ENCODE measurements around the gene ENAM. TPM values are rescaled to one million over a fixed set of nuclear protein-coding genes. Genes with fewer than 3 reads are reported as not detected.
A peak's percentile ranks its signal among the peaks of the same experiment; 100 is the strongest.
"Not testable (repeated sequence)": the region's sequence is repeated elsewhere in the genome, so short reads cannot be mapped to it uniquely, and the experiment has no call there.

ENAM gene
- total RNA-seq, 1 donor from 2014 or later, result 0.12 TPM

GRCh38 chr4:70634482-70634881 lies 5.9 kb downstream of the ENAM start:
- no peaks in the 10 kb centered on the region for H3K36me3 ChIP-seq
- intact Hi-C loops (cut with DNase I), result no loop called here
- no peaks in the 10 kb centered on the region for H3K9me3 ChIP-seq
- DNase-seq (no peak), ATAC-seq (peak in 1 of 2 donors; percentile 36)
- H3K27ac ChIP-seq, result no peak overlapping the region
- no peak for TF ChIP-seq CTCF (IDR thresholded peaks at IDR 0.05)
- no peaks in the 10 kb centered on the region for H3K4me1 ChIP-seq
- no peaks in the 10 kb centered on the region for H3K27me3 ChIP-seq (ENCODE audit: low read depth)
- H3K4me3 ChIP-seq, result no peak overlapping the region

GRCh38 chr4:70637239-70637913 lies 8.8 kb downstream of the ENAM start:
- Histone ChIP-seq H3K4me3 (no peak overlapping the region), H3K27ac (no peak overlapping the region), H3K9me3 (no peaks in the 10 kb centered on the region), H3K4me1 (no peaks in the 10 kb centered on the region), H3K27me3 (ENCODE audit: low read depth) (no peaks in the 10 kb centered on the region), H3K36me3 (no peaks in the 10 kb centered on the region)
- ATAC-seq (peak in 1 of 2 donors; percentile 42), DNase-seq (no peak)
- intact Hi-C loops (cut with DNase I), result no loop called here
- TF ChIP-seq CTCF (IDR thresholded peaks at IDR 0.05), result no peak

GRCh38 chr4:70640192-70640591 lies 11.6 kb downstream of the ENAM start:
- no peak overlapping the region for H3K4me3 ChIP-seq
- H3K27ac ChIP-seq, result no peak overlapping the region
- H3K9me3 ChIP-seq, result no peaks in the 10 kb centered on the region
- no peak for TF ChIP-seq CTCF (IDR thresholded peaks at IDR 0.05)
- H3K4me1 ChIP-seq, result no peaks in the 10 kb centered on the region
- DNase-seq, result no peak
- ATAC-seq, result no peak
- no peaks in the 10 kb centered on the region for H3K36me3 ChIP-seq
- intact Hi-C loops (cut with DNase I), result no loop called here
- H3K27me3 ChIP-seq (ENCODE audit: low read depth), result no peaks in the 10 kb centered on the region

- intact Hi-C loops (cut with DNase I); H3K27ac ChIP-seq; H3K9me3 ChIP-seq; ATAC-seq; H3K36me3 ChIP-seq; H3K4me1 ChIP-seq; DNase-seq; H3K4me3 ChIP-seq; H3K27me3 ChIP-seq (ENCODE audit: low read depth): not testable (repeated sequence)
These were observed 22.2 kb downstream of the ENAM start for GRCh38 chr4:70650741-70651140.

- DNase-seq (no peak), ATAC-seq (peak; percentile 58 to 86)
- H3K4me3 ChIP-seq, result no peak overlapping the region
- H3K27me3 ChIP-seq (ENCODE audit: low read depth), result no peaks in the 10 kb centered on the region
- no peak overlapping the region for H3K27ac ChIP-seq
- peaks cover 4% of the 10 kb centered on the region for H3K4me1 ChIP-seq
- no peaks in the 10 kb centered on the region for H3K9me3 ChIP-seq
- intact Hi-C loops (cut with DNase I), result no loop called here
- peak; percentile 51 for TF ChIP-seq CTCF (IDR thresholded peaks at IDR 0.05)
- no peaks in the 10 kb centered on the region for H3K36me3 ChIP-seq
These were observed 23.4 kb downstream of the ENAM start for GRCh38 chr4:70651864-70652506.

- intact Hi-C loops (cut with DNase I), result no loop called here
- Histone ChIP-seq H3K4me3 (no peak overlapping the region), H3K27me3 (ENCODE audit: low read depth) (no peaks in the 10 kb centered on the region), H3K4me1 (peaks cover 4% of the 10 kb centered on the region), H3K36me3 (no peaks in the 10 kb centered on the region), H3K9me3 (no peaks in the 10 kb centered on the region), H3K27ac (no peak overlapping the region)
- DNase-seq, result no peak
- no peak for TF ChIP-seq CTCF (IDR thresholded peaks at IDR 0.05)
- no peak for ATAC-seq
These were observed 26.1 kb downstream of the ENAM start for GRCh38 chr4:70654605-70655011.

All from lower lobe of right lung (tissue), 2 donors.